Fibroblast of lung (primary cell): ENCODE data around the gene HKDC1. TPM values are rescaled to one million over a fixed set of nuclear protein-coding genes. Genes with fewer than 3 reads are reported as not detected.

Source experiments
- DNase-seq, 2 donors: peaks; one replicate each; pipeline versions ENCODE4 v3.0.0 to v3.0.0-alpha.2; 2010; ENCODE audit warnings: low read depth in 2 of 2
- H2AFZ ChIP-seq: 2 replicates; pipeline ENCODE4 v1.5.1; 2012; ENCODE audit warnings: low read length, control low read depth, inconsistent platforms
- H3K27ac ChIP-seq: 2 replicates; pipeline ENCODE4 v1.5.1; 2011; ENCODE audit warnings: low read length, control low read depth; ENCODE audit not compliant: insufficient read depth
- H3K27me3 ChIP-seq: 2 replicates; pipeline ENCODE4 v1.5.1; 2011; ENCODE audit warnings: mild to moderate bottlenecking, low read length; ENCODE audit not compliant: control insufficient read depth, insufficient read depth
- H3K36me3 ChIP-seq: 2 replicates; pipeline ENCODE4 v1.5.1; 2011; ENCODE audit warnings: low read length; ENCODE audit not compliant: control insufficient read depth, insufficient read depth
- H3K4me1 ChIP-seq: 2 replicates; pipeline ENCODE4 v1.5.1; 2011; ENCODE audit warnings: low read length; ENCODE audit not compliant: control insufficient read depth, insufficient read depth; ENCODE audit errors: extremely low read depth
- H3K4me2 ChIP-seq: 2 replicates; pipeline ENCODE4 v1.5.1; 2011; ENCODE audit warnings: low read length, control low read depth; ENCODE audit not compliant: insufficient read depth; ENCODE audit errors: extremely low read depth
- H3K4me3 ChIP-seq, 4 experiments: fragments of 200-600 bp in 1 of 4; sonication (generic) in 1 of 4; replicated peaks in 1 of 4; 2 replicates each; pipeline ENCODE4 v1.5.1; 2011 to 2016; ENCODE audit warnings: low read length in 4 of 4, low read depth in 3 of 4, mild to moderate bottlenecking in 3 of 4, control low read depth in 2 of 4, inconsistent platforms in 1 of 4, mixed read lengths in 1 of 4; ENCODE audit not compliant: insufficient read depth in 1 of 4; ENCODE audit errors: control extremely low read depth in 1 of 4
- H3K79me2 ChIP-seq: 2 replicates; pipeline ENCODE4 v1.5.1; 2012; ENCODE audit warnings: mild to moderate bottlenecking, low read length, inconsistent platforms; ENCODE audit not compliant: control insufficient read depth, insufficient read depth
- H3K9ac ChIP-seq: 2 replicates; pipeline ENCODE4 v1.5.1; 2011; ENCODE audit warnings: mild to moderate bottlenecking, low read length, control low read depth; ENCODE audit not compliant: insufficient read depth
- H3K9me3 ChIP-seq: 2 replicates; pipeline ENCODE4 v1.5.1; 2012; ENCODE audit warnings: low read depth, low read length; ENCODE audit not compliant: control insufficient read depth, insufficient read depth
- H4K20me1 ChIP-seq: 2 replicates; pipeline ENCODE4 v1.5.1; 2011; ENCODE audit warnings: low read length; ENCODE audit not compliant: control insufficient read depth, insufficient read depth; ENCODE audit errors: extremely low read depth
- EZH2 ChIP-seq: IDR thresholded peaks from 2 replicates; pipeline ENCODE4 v1.5.1; 2012; ENCODE audit warnings: low read length, control low read depth, mild to moderate bottlenecking; ENCODE audit errors: missing control alignments
- polyA plus RNA-seq, 2 donors: library from polyadenylated mRNA; depleted of rRNA in 1 of 2; stranded (reverse) in 1 of 2; unstranded in 1 of 2; fragments of >200 nt; gene quantifications; 2 replicates each; pipeline ENCODE4 v1.2.1, GENCODE V29; 2011 to 2012; ENCODE audit warnings: missing spikeins in 1 of 2
- total RNA-seq: library from RNA; depleted of rRNA; stranded (reverse); fragments of >200 nt; gene quantifications from 2 replicates; pipeline ENCODE4 v1.2.1, GENCODE V29; 2014
- TF ChIP-seq, protein P1 (sequence below), 2 donors: IDR thresholded peaks in 1 of 2; conservative IDR thresholded peaks in 1 of 2; 1 replicate in 1 of 2; 2 replicates in 1 of 2; pipeline ENCODE4 v1.5.1; 2011 to 2012; ENCODE audit warnings: low read length in 2 of 2, control low read depth in 1 of 2, inconsistent platforms in 1 of 2, low read depth in 1 of 2, mild to moderate bottlenecking in 1 of 2

HKDC1 gene
- total and polyA plus RNA-seq, 2 donors (not counting 1 experiment from before 2014, with no cell fraction given): 0.12 to 1.8 TPM

DNA sequence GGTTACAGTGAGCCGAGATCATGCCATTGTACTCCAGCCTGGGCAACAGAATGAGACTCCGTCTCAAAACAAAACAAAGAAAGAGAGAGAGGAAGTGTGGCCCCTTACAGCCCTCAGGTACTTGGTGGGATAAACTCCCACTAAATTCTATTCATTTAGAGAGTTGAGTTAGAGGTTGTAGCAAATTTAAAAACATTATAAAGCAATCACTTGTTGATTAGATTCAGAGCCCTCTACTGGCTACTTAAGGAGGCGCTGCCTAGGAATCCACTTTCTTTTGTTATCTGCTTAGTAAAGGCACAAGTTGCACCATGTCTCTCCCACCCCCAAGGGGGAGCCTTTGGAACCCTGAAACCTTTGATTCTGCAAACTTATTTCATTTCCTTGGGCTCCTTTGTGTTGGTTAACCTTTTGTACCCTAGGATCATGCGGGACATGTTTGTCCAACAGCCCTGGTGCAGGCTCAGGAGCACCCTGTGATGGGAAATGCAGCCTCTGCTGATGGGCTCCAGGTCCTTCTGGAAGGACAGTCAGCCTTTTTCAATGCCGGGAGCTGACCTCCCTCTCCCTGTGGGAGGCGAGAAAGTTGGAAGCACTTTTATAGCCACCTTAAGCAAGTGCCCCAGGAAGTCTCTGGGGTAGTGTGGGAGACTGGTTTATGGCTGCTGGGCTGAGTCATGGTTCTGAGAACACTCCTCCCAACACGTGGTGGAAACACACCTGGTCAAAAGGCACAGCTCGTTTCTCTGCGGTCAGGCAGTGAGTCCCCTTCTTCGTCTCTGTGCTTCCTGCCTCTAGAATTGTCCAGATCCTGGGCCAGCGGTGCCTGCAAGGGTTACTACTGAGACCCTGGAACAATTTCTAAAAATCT lies 2.3 kb downstream of the HKDC1 start:
- no peaks in the 10 kb centered on the region for H3K9me3 ChIP-seq
- no peak overlapping the region for H2AFZ ChIP-seq
- H3K4me2 ChIP-seq: no peak overlapping the region

DNA sequence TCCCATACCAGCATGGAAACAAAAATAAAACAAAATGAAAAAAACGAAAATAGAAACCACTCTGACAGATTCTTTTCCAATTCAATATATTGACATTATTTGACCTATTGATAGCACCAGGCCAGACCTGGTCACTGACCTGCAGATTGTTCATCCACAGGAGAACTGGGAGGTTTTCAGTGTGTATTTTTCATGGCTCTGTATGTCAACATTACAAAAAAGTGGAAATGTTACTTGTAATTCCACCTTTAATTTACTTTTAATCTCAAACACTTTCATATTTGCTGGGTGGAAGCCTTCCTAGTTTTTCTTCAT lies 2.9 kb downstream of the HKDC1 start:
- H3K9me3 ChIP-seq: no peaks in the 10 kb centered on the region
- H3K79me2 ChIP-seq: no peaks in the 10 kb centered on the region
- no peak for DNase-seq
- no peak overlapping the region for H3K27ac ChIP-seq
- no peaks in the 10 kb centered on the region for H3K36me3 ChIP-seq
- no peaks in the 10 kb centered on the region for H3K27me3 ChIP-seq
- no peak overlapping the region for H3K4me2 ChIP-seq
- no peak overlapping the region for H2AFZ ChIP-seq
- TF ChIP-seq, protein P1, sequence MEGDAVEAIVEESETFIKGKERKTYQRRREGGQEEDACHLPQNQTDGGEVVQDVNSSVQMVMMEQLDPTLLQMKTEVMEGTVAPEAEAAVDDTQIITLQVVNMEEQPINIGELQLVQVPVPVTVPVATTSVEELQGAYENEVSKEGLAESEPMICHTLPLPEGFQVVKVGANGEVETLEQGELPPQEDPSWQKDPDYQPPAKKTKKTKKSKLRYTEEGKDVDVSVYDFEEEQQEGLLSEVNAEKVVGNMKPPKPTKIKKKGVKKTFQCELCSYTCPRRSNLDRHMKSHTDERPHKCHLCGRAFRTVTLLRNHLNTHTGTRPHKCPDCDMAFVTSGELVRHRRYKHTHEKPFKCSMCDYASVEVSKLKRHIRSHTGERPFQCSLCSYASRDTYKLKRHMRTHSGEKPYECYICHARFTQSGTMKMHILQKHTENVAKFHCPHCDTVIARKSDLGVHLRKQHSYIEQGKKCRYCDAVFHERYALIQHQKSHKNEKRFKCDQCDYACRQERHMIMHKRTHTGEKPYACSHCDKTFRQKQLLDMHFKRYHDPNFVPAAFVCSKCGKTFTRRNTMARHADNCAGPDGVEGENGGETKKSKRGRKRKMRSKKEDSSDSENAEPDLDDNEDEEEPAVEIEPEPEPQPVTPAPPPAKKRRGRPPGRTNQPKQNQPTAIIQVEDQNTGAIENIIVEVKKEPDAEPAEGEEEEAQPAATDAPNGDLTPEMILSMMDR (conservative IDR thresholded peaks at IDR 0.05 in 1 of 2, IDR thresholded peaks at IDR 0.05 in 1 of 2; ENCODE audit: low read depth in 1 of 2, low read length in 2 of 2): no peak
- no peak overlapping the region for H3K4me3 ChIP-seq
- H3K9ac ChIP-seq: no peak overlapping the region
- no peaks in the 10 kb centered on the region for H4K20me1 ChIP-seq
- no peaks in the 10 kb centered on the region for H3K4me1 ChIP-seq

More for the DNA sequence above, 2.3 kb downstream of the HKDC1 start:
- Histone ChIP-seq H3K79me2 (no peaks in the 10 kb centered on the region), H3K4me1 (no peaks in the 10 kb centered on the region), H3K36me3 (no peaks in the 10 kb centered on the region), H3K27ac (no peak overlapping the region), H3K9ac (no peak overlapping the region), H3K27me3 (no peaks in the 10 kb centered on the region), H4K20me1 (no peaks in the 10 kb centered on the region), H3K4me3 (no peak overlapping the region)
- TF ChIP-seq EZH2: no peak
- TF ChIP-seq, protein P1 (conservative IDR thresholded peaks at IDR 0.05 in 1 of 2, IDR thresholded peaks at IDR 0.05 in 1 of 2; ENCODE audit: low read depth in 1 of 2, low read length in 2 of 2): peak; percentile 62 to 75
- DNase-seq: peak; percentile 57 to 91

DNA sequence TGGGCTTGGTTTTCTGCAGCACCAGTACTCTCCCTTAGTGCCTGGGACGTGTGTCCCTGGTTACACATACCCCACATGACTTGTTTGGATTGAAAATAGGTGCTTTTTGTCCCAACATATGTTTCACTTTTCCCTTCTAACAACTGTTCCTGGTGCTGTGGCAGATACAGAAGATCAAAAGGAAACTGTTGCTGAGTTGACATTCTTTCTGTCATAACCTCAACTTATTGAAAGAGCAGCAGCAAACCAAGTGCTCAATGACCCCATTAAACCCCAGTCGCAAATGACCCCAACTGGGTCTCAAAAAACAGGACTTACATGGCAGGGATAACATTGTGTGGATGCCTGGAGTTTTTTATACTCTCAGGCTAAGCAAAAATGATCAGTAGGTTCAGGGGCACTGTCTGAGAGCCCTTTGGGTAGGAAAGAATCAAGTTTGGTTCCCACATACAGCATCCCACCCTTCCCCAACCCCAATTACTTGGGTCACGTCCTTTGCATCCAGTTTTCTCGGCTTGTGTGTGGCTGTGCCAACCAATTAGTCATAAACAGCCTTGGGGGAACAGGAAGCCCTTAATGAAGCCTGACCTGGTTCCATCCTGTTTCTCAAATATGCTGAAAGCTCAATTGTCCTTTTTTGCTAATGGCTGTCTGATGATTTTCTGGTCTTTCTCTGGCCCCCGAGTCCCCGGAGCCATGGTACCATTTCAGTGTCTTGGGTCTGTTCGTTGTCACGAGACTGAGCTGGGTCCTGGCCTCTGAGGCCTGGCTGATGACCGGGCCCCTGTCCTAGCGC lies 4.9 kb downstream of the HKDC1 start:
- Histone ChIP-seq H3K9ac (no peak overlapping the region), H3K36me3 (no peaks in the 10 kb centered on the region), H4K20me1 (no peaks in the 10 kb centered on the region), H3K27ac (no peak overlapping the region), H3K4me1 (peaks cover 2% of the 10 kb centered on the region), H3K4me2 (no peak overlapping the region), H3K79me2 (no peaks in the 10 kb centered on the region), H3K9me3 (no peaks in the 10 kb centered on the region), H3K4me3 (no peak overlapping the region), H3K27me3 (no peaks in the 10 kb centered on the region), H2AFZ (no peak overlapping the region)
- DNase-seq: no peak
- TF ChIP-seq EZH2: no peak
- TF ChIP-seq, protein P1 (conservative IDR thresholded peaks at IDR 0.05 in 1 of 2, IDR thresholded peaks at IDR 0.05 in 1 of 2; ENCODE audit: low read depth in 1 of 2, low read length in 2 of 2): no peak
